Liver (tissue), 3 donors: ENCODE data around the gene SLC17A9.

ENCODE experiments used
- CTCF ChIP-seq: fragments of 150-350 bp; IDR thresholded peaks from 2 replicates; pipeline ENCODE4 v1.5.1; 2017; ENCODE audit warnings: improper control_type of control experiment, low read depth, low read length; ENCODE audit not compliant: missing input control
- EGR1 ChIP-seq, 2 donors: IDR thresholded peaks; 2 replicates each; pipeline ENCODE4 v1.6.1; 2016 to 2018; ENCODE audit warnings: antibody characterized with exemption in 2 of 2, low read depth in 2 of 2
- FOXA1 ChIP-seq: IDR thresholded peaks from 2 replicates; pipeline ENCODE4 v1.6.1; 2016; ENCODE audit warnings: antibody characterized with exemption
- GABPA ChIP-seq, 2 donors: IDR thresholded peaks in 1 of 2; conservative IDR thresholded peaks in 1 of 2; 2 replicates each; pipeline ENCODE4 v1.6.1; 2016; ENCODE audit warnings: antibody characterized with exemption in 2 of 2, mild to moderate bottlenecking in 1 of 2, moderate library complexity in 1 of 2
- HNF4A ChIP-seq, 2 donors: conservative IDR thresholded peaks; 2 replicates each; pipeline ENCODE4 v1.6.1; 2016; ENCODE audit warnings: antibody characterized with exemption in 2 of 2, mild to moderate bottlenecking in 2 of 2
- HNF4G ChIP-seq: IDR thresholded peaks from 2 replicates; pipeline ENCODE4 v1.6.1; 2016; ENCODE audit warnings: antibody characterized with exemption
- JUND ChIP-seq, 2 donors: IDR thresholded peaks; 2 replicates each; pipeline ENCODE4 v1.6.1; 2016; ENCODE audit warnings: antibody characterized with exemption in 2 of 2
- MAX ChIP-seq: IDR thresholded peaks from 2 replicates; pipeline ENCODE4 v1.6.1; 2016; ENCODE audit warnings: antibody characterized with exemption
- RAD21 ChIP-seq, 2 donors: IDR thresholded peaks; 2 replicates each; pipeline ENCODE4 v1.6.1; 2016; ENCODE audit warnings: antibody characterized with exemption in 2 of 2, mild to moderate bottlenecking in 2 of 2
- RXRA ChIP-seq, 2 donors: IDR thresholded peaks; 2 replicates each; pipeline ENCODE4 v1.6.1; 2017 to 2018; ENCODE audit warnings: antibody characterized with exemption in 2 of 2, mild to moderate bottlenecking in 1 of 2
- SP1 ChIP-seq: IDR thresholded peaks from 2 replicates; pipeline ENCODE4 v1.6.1; 2018; ENCODE audit warnings: antibody characterized with exemption, mild to moderate bottlenecking
- YY1 ChIP-seq: IDR thresholded peaks from 2 replicates; pipeline ENCODE4 v1.6.1; 2016; ENCODE audit warnings: antibody characterized with exemption, mild to moderate bottlenecking
- TF ChIP-seq, protein P1 (sequence below): IDR thresholded peaks from 2 replicates; pipeline ENCODE4 v1.6.1; 2016; ENCODE audit warnings: antibody characterized with exemption, mild to moderate bottlenecking
- donor health status: healthy.
- donor health status: healthy.

DNA sequence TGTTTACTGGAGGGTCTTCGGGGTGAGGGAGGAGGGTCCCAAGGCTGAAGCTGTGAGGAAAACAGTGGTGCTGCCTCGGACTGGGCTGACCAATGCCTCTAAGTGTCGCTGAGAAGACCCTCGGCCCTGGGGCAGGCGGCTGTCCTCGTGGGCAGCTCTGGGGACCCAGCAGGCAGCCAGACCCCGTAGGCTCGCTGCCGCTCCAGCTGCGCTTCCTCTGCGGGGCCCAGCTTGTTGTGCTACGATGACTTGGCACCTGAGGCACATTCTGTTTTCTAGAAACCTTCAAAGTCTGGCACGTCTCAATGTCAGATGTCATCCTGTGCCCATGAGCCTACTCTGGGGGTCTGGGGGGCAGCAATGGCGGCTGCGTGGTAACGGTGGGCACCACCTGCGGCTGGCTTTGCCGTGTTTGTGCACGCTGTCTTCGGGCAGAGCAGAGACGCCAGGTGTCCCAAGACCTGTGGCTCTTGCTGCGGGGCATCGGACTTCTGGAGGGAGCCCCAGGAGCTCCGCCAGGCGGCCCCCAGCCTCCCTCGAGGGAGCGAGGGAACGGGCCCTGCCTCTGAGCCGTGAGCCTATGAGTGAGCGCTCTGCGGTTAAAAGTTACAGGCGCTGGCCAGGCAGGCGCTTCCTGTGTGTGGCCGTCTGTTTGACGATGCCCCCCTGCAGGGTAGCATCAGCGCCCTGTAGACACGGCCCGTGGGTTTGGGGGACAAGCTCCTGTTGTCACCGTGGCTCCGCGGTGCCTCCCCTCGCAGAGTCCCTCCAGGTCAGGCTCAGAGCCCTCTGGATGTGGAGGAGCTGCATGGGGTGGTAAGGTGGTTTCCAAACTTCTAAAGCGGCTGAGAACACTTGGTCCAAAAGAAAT lies 6.8 kb downstream of the SLC17A9 start:
- TF ChIP-seq CTCF (no peak), FOXA1 (no peak), MAX (no peak), SP1 (no peak), HNF4A (conservative IDR thresholded peaks at IDR 0.05) (no peak), RXRA (IDR thresholded peaks at IDR 0.05) (no peak), HNF4G (no peak), JUND (IDR thresholded peaks at IDR 0.05) (no peak), GABPA (IDR thresholded peaks at IDR 0.05 in 1 of 2, conservative IDR thresholded peaks at IDR 0.05 in 1 of 2) (no peak), YY1 (no peak), EGR1 (IDR thresholded peaks at IDR 0.05; ENCODE audit: low read depth in 2 of 2) (no peak), RAD21 (IDR thresholded peaks at IDR 0.05) (no peak)
- TF ChIP-seq, protein P1, sequence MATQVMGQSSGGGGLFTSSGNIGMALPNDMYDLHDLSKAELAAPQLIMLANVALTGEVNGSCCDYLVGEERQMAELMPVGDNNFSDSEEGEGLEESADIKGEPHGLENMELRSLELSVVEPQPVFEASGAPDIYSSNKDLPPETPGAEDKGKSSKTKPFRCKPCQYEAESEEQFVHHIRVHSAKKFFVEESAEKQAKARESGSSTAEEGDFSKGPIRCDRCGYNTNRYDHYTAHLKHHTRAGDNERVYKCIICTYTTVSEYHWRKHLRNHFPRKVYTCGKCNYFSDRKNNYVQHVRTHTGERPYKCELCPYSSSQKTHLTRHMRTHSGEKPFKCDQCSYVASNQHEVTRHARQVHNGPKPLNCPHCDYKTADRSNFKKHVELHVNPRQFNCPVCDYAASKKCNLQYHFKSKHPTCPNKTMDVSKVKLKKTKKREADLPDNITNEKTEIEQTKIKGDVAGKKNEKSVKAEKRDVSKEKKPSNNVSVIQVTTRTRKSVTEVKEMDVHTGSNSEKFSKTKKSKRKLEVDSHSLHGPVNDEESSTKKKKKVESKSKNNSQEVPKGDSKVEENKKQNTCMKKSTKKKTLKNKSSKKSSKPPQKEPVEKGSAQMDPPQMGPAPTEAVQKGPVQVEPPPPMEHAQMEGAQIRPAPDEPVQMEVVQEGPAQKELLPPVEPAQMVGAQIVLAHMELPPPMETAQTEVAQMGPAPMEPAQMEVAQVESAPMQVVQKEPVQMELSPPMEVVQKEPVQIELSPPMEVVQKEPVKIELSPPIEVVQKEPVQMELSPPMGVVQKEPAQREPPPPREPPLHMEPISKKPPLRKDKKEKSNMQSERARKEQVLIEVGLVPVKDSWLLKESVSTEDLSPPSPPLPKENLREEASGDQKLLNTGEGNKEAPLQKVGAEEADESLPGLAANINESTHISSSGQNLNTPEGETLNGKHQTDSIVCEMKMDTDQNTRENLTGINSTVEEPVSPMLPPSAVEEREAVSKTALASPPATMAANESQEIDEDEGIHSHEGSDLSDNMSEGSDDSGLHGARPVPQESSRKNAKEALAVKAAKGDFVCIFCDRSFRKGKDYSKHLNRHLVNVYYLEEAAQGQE, result no peak
